ENCODE results near the gene CNOT11.

DNA sequence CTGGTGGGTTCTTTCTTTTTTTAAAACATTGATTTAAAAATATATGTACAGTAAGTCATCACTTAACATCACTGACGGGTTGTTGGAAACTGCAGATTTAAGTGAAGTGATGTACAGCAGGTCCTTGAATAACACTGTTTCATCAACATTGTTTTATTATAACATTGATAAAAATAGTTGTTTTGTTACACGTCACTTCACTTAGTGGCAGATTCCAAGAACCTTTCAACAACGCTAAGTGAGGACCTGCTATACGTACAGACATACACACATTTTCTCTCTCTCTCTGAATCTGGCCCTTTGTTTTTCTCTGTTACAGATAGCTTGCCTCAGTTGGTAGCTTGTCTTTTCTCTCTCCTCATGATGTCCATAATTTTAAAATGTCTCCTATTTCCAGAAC lies 9.5 kb downstream of the CNOT11 start:
- TF ChIP-seq ESRRG (CRISPR knock-in tag; IDR thresholded peaks at IDR 0.05): no peak
- TF ChIP-seq ZNF8 (CRISPR knock-in tag; IDR thresholded peaks at IDR 0.05): no peak
- TF ChIP-seq BACH2 (CRISPR knock-in tag; IDR thresholded peaks at IDR 0.05; ENCODE audit: borderline replicate concordance): no peak
- TF ChIP-seq OSR1 (CRISPR knock-in tag; IDR thresholded peaks at IDR 0.05): no peak
- TF ChIP-seq, protein P1, sequence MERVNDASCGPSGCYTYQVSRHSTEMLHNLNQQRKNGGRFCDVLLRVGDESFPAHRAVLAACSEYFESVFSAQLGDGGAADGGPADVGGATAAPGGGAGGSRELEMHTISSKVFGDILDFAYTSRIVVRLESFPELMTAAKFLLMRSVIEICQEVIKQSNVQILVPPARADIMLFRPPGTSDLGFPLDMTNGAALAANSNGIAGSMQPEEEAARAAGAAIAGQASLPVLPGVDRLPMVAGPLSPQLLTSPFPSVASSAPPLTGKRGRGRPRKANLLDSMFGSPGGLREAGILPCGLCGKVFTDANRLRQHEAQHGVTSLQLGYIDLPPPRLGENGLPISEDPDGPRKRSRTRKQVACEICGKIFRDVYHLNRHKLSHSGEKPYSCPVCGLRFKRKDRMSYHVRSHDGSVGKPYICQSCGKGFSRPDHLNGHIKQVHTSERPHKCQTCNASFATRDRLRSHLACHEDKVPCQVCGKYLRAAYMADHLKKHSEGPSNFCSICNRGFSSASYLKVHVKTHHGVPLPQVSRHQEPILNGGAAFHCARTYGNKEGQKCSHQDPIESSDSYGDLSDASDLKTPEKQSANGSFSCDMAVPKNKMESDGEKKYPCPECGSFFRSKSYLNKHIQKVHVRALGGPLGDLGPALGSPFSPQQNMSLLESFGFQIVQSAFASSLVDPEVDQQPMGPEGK (CRISPR knock-in tag; IDR thresholded peaks at IDR 0.05; ENCODE audit: borderline replicate concordance): no peak
- no peak for TF ChIP-seq CSDC2 (CRISPR knock-in tag; IDR thresholded peaks at IDR 0.05)
- TF ChIP-seq ZNF70 (CRISPR knock-in tag; IDR thresholded peaks at IDR 0.05): no peak
- TF ChIP-seq, protein P2, sequence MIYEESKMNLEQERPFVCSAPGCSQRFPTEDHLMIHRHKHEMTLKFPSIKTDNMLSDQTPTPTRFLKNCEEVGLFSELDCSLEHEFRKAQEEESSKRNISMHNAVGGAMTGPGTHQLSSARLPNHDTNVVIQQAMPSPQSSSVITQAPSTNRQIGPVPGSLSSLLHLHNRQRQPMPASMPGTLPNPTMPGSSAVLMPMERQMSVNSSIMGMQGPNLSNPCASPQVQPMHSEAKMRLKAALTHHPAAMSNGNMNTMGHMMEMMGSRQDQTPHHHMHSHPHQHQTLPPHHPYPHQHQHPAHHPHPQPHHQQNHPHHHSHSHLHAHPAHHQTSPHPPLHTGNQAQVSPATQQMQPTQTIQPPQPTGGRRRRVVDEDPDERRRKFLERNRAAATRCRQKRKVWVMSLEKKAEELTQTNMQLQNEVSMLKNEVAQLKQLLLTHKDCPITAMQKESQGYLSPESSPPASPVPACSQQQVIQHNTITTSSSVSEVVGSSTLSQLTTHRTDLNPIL (CRISPR knock-in tag; IDR thresholded peaks at IDR 0.05; ENCODE audit: low read depth): no peak
- no peak for TF ChIP-seq ZFP3 (CRISPR knock-in tag; IDR thresholded peaks at IDR 0.05)
- TF ChIP-seq, protein P3, sequence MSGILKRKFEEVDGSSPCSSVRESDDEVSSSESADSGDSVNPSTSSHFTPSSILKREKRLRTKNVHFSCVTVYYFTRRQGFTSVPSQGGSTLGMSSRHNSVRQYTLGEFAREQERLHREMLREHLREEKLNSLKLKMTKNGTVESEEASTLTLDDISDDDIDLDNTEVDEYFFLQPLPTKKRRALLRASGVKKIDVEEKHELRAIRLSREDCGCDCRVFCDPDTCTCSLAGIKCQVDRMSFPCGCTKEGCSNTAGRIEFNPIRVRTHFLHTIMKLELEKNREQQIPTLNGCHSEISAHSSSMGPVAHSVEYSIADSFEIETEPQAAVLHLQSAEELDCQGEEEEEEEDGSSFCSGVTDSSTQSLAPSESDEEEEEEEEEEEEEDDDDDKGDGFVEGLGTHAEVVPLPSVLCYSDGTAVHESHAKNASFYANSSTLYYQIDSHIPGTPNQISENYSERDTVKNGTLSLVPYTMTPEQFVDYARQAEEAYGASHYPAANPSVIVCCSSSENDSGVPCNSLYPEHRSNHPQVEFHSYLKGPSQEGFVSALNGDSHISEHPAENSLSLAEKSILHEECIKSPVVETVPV (CRISPR knock-in tag; IDR thresholded peaks at IDR 0.05): no peak
